Measurements from ENCODE around the gene LLGL2.

DNA sequence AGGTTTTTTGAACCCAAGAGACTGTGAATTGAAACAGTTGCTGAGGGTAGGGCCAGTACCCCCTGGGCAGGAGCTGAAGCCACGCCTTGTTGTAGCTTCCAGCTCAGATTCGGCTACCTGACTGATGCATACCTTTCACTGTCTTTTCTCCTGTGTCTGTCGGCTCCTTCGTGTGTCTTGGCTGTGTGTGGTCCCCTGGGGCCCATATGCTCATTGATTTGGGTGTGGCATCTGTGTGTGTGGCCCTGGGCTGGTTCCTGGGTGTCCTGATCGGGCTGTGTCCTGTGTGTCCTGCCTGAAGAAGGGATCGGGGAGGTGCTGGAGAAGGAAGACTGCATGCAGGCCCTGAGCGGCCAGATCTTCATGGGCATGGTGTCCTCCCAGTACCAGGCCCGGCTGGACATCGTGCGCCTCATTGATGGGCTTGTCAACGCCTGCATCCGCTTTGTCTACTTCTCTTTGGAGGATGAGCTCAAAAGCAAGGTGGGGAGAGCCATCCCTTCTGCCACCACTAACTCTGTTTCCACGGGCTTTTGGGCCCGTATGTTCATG, 31.1 kb upstream of the LLGL2 start:
- TF ChIP-seq CTCF (IDR thresholded peaks at IDR 0.05) (no peak), EZH2 (IDR thresholded peaks at IDR 0.05; ENCODE audit: borderline replicate concordance, insufficient read depth, low read depth, low read length, poor library complexity, severe bottlenecking) (no peak)
